Stimulated activated CD8-positive, alpha-beta memory T cell treated with anti-CD3 and anti-CD28 coated beads, Interleukin-4, amount 100 ng/mL, for 4 hours (primary cell): ENCODE results near the gene FAAH.

Source experiments
- DNase-seq, 2 donors: peaks; one replicate each; pipeline ENCODE4 v3.0.0-alpha.2; 2020; ENCODE audit warnings: low read depth in 2 of 2, low spot score in 1 of 2

FAAH gene

DNA sequence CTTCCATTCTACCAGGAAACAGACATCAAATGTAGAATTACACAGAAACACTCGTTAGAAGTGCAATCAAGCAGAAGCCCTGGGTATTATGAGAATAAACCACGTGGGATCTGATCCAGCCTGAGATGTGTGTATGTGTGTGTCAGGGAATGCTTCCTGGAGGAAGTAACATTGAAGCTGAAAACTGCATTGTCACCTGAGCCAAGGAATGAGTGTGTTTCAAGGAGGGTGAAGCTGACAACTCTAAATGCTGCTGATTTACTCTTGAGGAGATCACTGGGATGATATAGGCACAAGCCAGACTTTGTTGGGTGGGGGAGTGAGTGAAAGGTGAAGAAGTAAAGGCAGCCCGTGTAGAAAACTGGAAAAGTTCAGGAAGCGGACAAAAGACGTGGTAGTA is 27.6 kb downstream of the FAAH start:
- DNase-seq, result no peak

DNA sequence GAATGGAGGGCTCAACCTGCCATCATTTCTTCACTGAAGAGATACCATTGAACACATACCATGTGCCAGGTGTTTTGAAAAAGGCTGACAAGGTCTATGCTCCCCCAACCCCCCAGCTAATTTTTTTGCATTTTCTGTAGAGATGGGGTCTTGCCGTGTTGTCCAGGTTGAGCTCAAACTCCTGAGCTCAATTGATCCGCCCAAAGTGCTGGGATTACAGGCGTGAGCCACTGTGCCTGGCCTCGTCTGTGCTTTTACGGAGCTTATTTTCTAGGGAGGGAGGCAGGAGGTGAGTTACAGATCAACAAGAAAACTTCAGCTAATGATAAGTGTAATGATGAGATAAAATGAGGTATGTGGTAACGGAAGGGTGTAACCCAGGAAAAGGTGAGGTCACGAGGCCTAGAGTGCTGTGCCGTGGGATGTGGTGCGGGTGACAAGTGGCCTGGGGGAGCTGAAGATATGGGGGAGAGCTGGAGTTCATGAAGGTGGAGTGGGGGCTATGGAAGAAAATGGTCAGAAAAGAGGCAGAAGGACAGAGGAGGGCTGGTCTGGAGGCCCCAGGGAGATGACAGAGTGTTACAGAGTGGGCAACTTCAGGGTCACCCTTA is 28.2 kb downstream of the FAAH start:
- no peak for DNase-seq

GRCh38 chr1:46423574-46424240 is 29.6 kb downstream of the FAAH start:
- DNase-seq, result no peak

- no peak for DNase-seq
Measured at GRCh38 chr1:46424730-46425129, 30.6 kb downstream of the FAAH start.

- no peak for DNase-seq
Measured at GRCh38 chr1:46425726-46426125, 31.6 kb downstream of the FAAH start.

DNA sequence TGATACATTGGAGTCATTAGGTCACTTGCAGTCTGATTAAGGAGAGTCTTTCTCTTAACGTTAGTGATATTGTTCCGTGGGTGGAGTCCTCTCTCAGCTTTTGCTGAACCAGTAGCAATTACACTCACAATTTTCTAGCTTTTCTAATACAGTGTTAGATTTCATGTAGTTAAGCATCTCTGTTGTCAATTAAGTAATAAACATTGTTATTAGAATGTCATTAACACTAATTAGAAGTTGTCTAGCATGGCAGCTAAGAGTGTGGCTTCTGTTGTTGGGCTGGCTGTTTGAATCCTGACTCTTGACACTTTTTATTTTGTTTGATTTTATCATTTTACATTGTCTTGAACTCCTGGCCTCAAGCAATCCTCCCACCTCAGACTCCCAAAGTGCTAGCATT is 33.4 kb downstream of the FAAH start:
- no peak for DNase-seq

- no peak for DNase-seq
Measured at GRCh38 chr1:46429436-46429835, 35.3 kb downstream of the FAAH start.

- DNase-seq, result no peak
Measured at GRCh38 chr1:46431695-46432094, 37.6 kb downstream of the FAAH start.

GRCh38 chr1:46432781-46433327 is 38.7 kb downstream of the FAAH start:
- DNase-seq, result no peak

GRCh38 chr1:46434358-46434757 is 40.2 kb downstream of the FAAH start:
- DNase-seq, result no peak

GRCh38 chr1:46436844-46437243 is 42.7 kb downstream of the FAAH start:
- no peak for DNase-seq

DNA sequence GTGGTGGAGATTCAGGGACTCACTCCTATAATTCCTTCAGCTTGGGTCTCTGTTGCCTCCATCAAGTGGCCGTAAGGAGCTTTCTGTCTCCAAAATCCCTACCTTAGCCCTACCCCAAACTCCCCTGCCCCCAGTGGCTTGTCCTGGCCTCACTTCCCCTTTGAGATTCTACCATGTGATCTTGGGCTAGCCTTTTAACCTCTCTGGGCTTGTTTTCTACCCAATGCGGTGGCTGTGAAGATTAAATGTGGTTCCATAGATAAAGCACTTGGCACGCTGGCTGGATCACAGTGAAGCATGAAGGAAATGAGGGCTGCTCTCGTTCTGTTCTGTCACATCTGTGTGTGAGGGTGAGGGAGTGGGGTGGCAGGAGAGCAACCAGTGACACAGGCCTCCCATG is 43.6 kb downstream of the FAAH start:
- no peak for DNase-seq

- no peak for DNase-seq
Measured at GRCh38 chr1:46438346-46438745, 44.2 kb downstream of the FAAH start.

DNA sequence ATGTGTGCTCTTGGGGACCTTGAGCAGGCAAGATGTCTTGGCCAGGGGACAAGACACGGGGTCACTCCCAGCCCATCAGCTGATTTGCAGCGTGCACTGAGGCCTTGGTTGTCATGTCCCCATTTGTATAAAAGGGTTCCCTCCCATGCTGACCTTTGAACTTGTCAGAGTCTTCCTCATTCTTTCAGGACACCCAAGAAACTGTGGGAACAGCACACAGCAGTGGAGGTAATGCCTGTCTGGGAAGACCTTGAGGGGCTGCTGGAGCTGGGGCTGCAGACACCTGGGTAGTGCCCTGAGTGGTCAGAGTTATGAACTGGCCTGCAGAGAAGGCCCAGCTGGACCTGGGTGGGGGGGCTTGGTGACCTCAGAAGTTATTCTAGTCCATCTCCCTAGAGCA is 46.4 kb downstream of the FAAH start:
- no peak for DNase-seq

- peak; percentile 37 to 41 for DNase-seq
Measured at GRCh38 chr1:46442317-46443161, 48.4 kb downstream of the FAAH start.

GRCh38 chr1:46444466-46444865 is 50.3 kb downstream of the FAAH start:
- no peak for DNase-seq

DNA sequence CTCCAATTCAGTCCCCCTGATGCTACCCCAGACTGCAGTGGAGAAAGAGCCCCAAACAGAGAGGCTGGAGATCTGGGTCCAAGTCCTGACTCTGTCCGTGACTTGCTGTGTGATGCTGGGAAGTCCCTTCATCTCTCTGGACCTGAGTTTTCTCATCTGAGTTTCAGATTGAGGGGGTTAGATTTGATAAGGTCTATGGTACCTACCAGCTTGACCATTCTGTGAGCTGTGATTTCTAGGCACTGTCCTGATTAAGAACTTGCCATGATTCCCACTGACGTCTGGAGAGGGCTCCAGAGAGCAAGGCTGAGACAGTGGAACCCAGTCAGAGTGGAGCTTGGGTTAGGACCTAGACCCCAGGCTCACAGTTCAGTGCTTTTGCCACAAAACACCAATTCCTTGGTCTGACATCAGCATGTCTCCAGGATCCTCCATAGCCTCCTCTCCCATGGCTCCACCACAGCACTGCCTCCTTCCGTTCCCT is 51.7 kb downstream of the FAAH start:
- DNase-seq, result no peak

GRCh38 chr1:46446646-46447498 is 52.8 kb downstream of the FAAH start:
- peak; percentile 28 to 57 for DNase-seq

- no peak for DNase-seq
Measured at GRCh38 chr1:46447499-46448108, 53.5 kb downstream of the FAAH start.

- no peak for DNase-seq
Measured at GRCh38 chr1:46448109-46448911, 54.2 kb downstream of the FAAH start.
